MCF 10A (cell line): Measurements from ENCODE around the gene SLC6A2. TPM values are rescaled to one million over a fixed set of nuclear protein-coding genes. Genes with fewer than 3 reads are reported as not detected.

Source experiments
- BruUV-seq: library from RNA; stranded (reverse); fragments of 400-500 nt; replicated peaks from 2 replicates; lab custom pipeline; 2021; lab: Mats Ljungman, UMichigan
- CTCF ChIA-PET: fragments of 300-600 bp; sonication (Branson Sonifier 250); formaldehyde crosslinking; extraction: SDS; loops from one replicate; lab custom pipeline; 2021; ENCODE audit warnings: antibody characterized with exemption, inconsistent platforms; lab: Yijun Ruan, JAX
- POLR2A ChIA-PET: fragments of 300-600, 350-650 bp; sonication (Branson Sonifier 250); formaldehyde crosslinking; extraction: SDS; loops from one replicate; lab custom pipeline; 2020; ENCODE audit warnings: antibody characterized with exemption, inconsistent platforms; lab: Yijun Ruan, JAX
- DNase-seq: peaks from one replicate; pipeline ENCODE4 v3.0.0-alpha.2; 2018; ENCODE audit not compliant: unreplicated experiment
- H3K27ac Mint-ChIP-seq: one replicate; pipeline ENCODE4 v1.8.0; 2022; ENCODE audit warnings: mild to moderate bottlenecking, low read depth, mixed read lengths; ENCODE audit not compliant: unreplicated experiment
- H3K27me3 Mint-ChIP-seq: one replicate; pipeline ENCODE4 v1.8.0; 2022; ENCODE audit warnings: mixed read lengths; ENCODE audit not compliant: insufficient read depth, unreplicated experiment
- H3K36me3 Mint-ChIP-seq: one replicate; pipeline ENCODE4 v1.8.0; 2022; ENCODE audit warnings: mild to moderate bottlenecking, moderate library complexity, mixed read lengths; ENCODE audit not compliant: insufficient read depth, unreplicated experiment
- H3K4me1 Mint-ChIP-seq: one replicate; pipeline ENCODE4 v1.8.0; 2022; ENCODE audit warnings: mixed read lengths; ENCODE audit not compliant: insufficient read depth, unreplicated experiment
- H3K4me3 Mint-ChIP-seq: one replicate; pipeline ENCODE4 v1.8.0; 2022; ENCODE audit warnings: mild to moderate bottlenecking, moderate library complexity, mixed read lengths; ENCODE audit not compliant: unreplicated experiment
- H3K9me3 Mint-ChIP-seq: one replicate; pipeline ENCODE4 v1.8.0; 2022; ENCODE audit warnings: mixed read lengths; ENCODE audit not compliant: unreplicated experiment
- intact Hi-C: fragments of 100-400 bp; cut with micrococcal nuclease; formaldehyde crosslinking; loops from 2 replicates; pipeline ENCODE4 v1.14.1; 2022
- total RNA-seq: library from RNA; stranded (reverse); gene quantifications from 2 replicates; pipeline ENCODE4 v1.2.3, GENCODE V29; 2022
- TF ChIP-seq, protein P1 (sequence below): fragments of 200-600 bp; IDR thresholded peaks from one replicate; pipeline ENCODE4 v1.8.0; 2022; ENCODE audit warnings: antibody characterized with exemption, mild to moderate bottlenecking; ENCODE audit not compliant: unreplicated experiment

The SLC6A2 gene
- total RNA-seq, 1 experiment from 2014 or later: not detected

DNA sequence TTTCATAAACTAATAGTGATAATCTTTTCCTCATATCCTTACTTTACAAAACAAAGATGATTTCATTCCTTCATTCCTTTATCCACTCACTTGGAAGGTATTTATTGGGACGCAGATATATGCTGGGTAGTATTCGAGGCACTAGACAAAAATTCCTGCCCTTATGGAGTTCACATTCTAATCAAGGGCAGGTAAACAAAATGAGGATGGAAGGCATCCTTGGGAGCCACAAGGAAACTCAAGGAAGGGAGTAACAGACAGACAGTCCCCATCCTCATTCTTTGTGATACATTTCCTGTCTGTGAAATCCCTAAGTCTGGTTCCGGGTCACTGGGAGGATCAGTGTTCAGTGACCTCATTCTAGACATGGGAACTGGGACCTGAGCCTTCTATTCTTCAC is 45.2 kb downstream of the SLC6A2 start:
- no peaks in the 10 kb centered on the region for H3K4me1 Mint-ChIP-seq
- TF ChIP-seq, protein P1, sequence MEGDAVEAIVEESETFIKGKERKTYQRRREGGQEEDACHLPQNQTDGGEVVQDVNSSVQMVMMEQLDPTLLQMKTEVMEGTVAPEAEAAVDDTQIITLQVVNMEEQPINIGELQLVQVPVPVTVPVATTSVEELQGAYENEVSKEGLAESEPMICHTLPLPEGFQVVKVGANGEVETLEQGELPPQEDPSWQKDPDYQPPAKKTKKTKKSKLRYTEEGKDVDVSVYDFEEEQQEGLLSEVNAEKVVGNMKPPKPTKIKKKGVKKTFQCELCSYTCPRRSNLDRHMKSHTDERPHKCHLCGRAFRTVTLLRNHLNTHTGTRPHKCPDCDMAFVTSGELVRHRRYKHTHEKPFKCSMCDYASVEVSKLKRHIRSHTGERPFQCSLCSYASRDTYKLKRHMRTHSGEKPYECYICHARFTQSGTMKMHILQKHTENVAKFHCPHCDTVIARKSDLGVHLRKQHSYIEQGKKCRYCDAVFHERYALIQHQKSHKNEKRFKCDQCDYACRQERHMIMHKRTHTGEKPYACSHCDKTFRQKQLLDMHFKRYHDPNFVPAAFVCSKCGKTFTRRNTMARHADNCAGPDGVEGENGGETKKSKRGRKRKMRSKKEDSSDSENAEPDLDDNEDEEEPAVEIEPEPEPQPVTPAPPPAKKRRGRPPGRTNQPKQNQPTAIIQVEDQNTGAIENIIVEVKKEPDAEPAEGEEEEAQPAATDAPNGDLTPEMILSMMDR: no peak
- POLR2A ChIA-PET: interaction anchor here (0.7 to 0.9 kb wide), 2 partner anchors 157 to 230 kb away, joined by 3 to 5 read pairs; no protein-coding TSS in a partner anchor
- intact Hi-C loops: no loop called here
- no peaks in the 10 kb centered on the region for H3K36me3 Mint-ChIP-seq
- H3K27me3 Mint-ChIP-seq: peaks cover 7% of the 10 kb centered on the region
- CTCF ChIA-PET: interaction anchor here (0.6 to 21.6 kb wide), 40 partner anchors 9 to 253 kb away, joined by 3 to 619 read pairs (median 4); partner anchors contain the start of gene CAPNS2
- no peak overlapping the region for H3K27ac Mint-ChIP-seq
- no peak overlapping the region for H3K4me3 Mint-ChIP-seq
- no peak for DNase-seq
- no peaks in the 10 kb centered on the region for H3K9me3 Mint-ChIP-seq
- BruUV-seq: no TSS peak

DNA sequence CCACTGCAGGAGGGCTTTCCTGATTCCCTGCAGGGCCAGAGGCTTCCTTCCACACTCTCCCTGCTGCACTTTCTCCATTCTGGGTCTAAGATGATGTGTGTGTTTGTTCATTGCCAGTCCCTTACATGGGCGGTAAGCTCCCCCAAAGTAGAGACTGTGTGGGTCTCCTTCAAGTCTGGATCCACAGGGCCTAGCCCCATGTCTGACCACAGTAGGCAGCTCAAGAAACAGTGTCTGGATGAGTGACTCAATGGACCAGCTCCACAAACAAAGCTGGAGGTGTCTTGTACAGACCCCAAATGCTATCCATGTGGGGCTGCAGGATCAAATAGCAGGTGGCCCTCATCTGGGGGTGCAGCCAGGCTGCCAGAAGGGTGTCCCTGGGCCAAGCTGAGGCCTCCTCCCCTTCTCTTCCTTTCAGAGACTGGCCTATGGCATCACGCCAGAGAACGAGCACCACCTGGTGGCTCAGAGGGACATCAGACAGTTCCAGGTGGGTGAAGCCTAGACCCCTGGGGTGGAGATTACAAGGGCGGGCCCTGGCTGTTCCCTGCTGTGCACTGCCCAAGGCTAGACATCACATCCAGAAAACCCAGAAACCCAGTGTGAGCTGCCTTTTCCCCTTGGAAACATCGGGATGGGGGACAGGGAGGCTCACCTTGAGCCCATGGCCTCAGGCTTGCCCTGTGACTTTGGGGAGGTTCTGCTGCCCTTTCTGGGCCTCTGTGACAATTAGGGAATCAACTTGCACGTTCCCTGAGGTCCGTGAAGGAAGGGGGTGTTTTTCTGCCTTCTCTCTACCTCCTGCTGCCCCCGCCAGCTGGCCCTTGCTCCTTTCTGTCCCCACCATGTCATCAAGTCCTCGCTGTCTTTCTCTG is 45.9 kb downstream of the SLC6A2 start:
- DNase-seq: peak; percentile 70
- Mint-ChIP-seq H3K4me1 (no peaks in the 10 kb centered on the region), H3K27me3 (peaks cover 14% of the 10 kb centered on the region), H3K4me3 (no peak overlapping the region), H3K36me3 (no peaks in the 10 kb centered on the region), H3K27ac (no peak overlapping the region), H3K9me3 (no peaks in the 10 kb centered on the region)
- intact Hi-C loops: loop anchor here (2.0 kb wide), 1 partner anchor 79 kb away; no protein-coding TSS in a partner anchor
- ChIA-PET POLR2A (interaction anchor here (0.7 to 2.0 kb wide), 3 partner anchors 158 to 237 kb away, joined by 3 to 6 read pairs (median 5); no protein-coding TSS in a partner anchor), CTCF (interaction anchor here (0.6 to 21.6 kb wide), 56 partner anchors 8 to 1907 kb away, joined by 3 to 619 read pairs (median 4); partner anchors contain the start of gene CAPNS2)
- no TSS peak for BruUV-seq
- TF ChIP-seq, protein P1: peak; percentile 65

GRCh38 chr16:55703003-55704001 is 47.5 kb downstream of the SLC6A2 start:
- Mint-ChIP-seq H3K4me3 (no peak overlapping the region), H3K9me3 (no peaks in the 10 kb centered on the region), H3K27me3 (peaks cover 19% of the 10 kb centered on the region), H3K36me3 (no peaks in the 10 kb centered on the region), H3K4me1 (no peaks in the 10 kb centered on the region), H3K27ac (no peak overlapping the region)
- intact Hi-C loops: loop anchor here (1.0 to 2.0 kb wide), 5 partner anchors 56 to 238 kb away; no protein-coding TSS in a partner anchor
- BruUV-seq: no TSS peak
- TF ChIP-seq, protein P1: peak; percentile 61
- ChIA-PET CTCF (interaction anchor here (0.5 to 21.6 kb wide), 52 partner anchors 9 to 1703 kb away, joined by 3 to 619 read pairs (median 4); partner anchors contain the start of gene CAPNS2), POLR2A (interaction anchor here (0.6 to 2.0 kb wide), 2 partner anchors 202 to 238 kb away, joined by 3 to 6 read pairs; no protein-coding TSS in a partner anchor)
- DNase-seq: peak; percentile 62
